ENCODE measurements around the gene SF3A2. TPM values are rescaled to one million over a fixed set of nuclear protein-coding genes. Genes with fewer than 3 reads are reported as not detected.
A peak's percentile ranks its signal among the peaks of the same experiment; 100 is the strongest.

SF3A2 gene
- total and polyA plus RNA-seq, 2 experiments from 2014 or later = 67.7 to 128 TPM

DNA sequence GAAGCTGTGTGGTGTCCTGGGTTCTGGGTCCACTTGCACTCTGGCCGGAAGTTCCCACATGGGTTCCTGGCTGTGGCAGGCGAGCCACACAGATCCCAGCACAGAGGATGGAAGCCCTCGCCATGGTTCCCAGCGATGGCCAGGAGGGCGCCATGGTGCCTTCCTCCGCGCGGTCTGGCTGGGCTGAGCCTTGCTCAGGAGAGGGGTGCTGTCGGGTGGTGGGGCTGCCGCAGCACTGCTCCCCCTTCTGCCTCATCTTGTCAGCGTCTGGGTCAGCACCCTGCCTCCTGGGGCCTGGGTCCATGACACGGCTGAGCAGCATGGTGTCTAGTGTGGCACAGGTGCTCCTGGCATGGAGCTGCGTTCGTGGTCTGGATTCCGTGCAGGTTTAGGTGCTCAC, 39.4 kb upstream of the SF3A2 start (continued):
- TF ChIP-seq, protein P1, sequence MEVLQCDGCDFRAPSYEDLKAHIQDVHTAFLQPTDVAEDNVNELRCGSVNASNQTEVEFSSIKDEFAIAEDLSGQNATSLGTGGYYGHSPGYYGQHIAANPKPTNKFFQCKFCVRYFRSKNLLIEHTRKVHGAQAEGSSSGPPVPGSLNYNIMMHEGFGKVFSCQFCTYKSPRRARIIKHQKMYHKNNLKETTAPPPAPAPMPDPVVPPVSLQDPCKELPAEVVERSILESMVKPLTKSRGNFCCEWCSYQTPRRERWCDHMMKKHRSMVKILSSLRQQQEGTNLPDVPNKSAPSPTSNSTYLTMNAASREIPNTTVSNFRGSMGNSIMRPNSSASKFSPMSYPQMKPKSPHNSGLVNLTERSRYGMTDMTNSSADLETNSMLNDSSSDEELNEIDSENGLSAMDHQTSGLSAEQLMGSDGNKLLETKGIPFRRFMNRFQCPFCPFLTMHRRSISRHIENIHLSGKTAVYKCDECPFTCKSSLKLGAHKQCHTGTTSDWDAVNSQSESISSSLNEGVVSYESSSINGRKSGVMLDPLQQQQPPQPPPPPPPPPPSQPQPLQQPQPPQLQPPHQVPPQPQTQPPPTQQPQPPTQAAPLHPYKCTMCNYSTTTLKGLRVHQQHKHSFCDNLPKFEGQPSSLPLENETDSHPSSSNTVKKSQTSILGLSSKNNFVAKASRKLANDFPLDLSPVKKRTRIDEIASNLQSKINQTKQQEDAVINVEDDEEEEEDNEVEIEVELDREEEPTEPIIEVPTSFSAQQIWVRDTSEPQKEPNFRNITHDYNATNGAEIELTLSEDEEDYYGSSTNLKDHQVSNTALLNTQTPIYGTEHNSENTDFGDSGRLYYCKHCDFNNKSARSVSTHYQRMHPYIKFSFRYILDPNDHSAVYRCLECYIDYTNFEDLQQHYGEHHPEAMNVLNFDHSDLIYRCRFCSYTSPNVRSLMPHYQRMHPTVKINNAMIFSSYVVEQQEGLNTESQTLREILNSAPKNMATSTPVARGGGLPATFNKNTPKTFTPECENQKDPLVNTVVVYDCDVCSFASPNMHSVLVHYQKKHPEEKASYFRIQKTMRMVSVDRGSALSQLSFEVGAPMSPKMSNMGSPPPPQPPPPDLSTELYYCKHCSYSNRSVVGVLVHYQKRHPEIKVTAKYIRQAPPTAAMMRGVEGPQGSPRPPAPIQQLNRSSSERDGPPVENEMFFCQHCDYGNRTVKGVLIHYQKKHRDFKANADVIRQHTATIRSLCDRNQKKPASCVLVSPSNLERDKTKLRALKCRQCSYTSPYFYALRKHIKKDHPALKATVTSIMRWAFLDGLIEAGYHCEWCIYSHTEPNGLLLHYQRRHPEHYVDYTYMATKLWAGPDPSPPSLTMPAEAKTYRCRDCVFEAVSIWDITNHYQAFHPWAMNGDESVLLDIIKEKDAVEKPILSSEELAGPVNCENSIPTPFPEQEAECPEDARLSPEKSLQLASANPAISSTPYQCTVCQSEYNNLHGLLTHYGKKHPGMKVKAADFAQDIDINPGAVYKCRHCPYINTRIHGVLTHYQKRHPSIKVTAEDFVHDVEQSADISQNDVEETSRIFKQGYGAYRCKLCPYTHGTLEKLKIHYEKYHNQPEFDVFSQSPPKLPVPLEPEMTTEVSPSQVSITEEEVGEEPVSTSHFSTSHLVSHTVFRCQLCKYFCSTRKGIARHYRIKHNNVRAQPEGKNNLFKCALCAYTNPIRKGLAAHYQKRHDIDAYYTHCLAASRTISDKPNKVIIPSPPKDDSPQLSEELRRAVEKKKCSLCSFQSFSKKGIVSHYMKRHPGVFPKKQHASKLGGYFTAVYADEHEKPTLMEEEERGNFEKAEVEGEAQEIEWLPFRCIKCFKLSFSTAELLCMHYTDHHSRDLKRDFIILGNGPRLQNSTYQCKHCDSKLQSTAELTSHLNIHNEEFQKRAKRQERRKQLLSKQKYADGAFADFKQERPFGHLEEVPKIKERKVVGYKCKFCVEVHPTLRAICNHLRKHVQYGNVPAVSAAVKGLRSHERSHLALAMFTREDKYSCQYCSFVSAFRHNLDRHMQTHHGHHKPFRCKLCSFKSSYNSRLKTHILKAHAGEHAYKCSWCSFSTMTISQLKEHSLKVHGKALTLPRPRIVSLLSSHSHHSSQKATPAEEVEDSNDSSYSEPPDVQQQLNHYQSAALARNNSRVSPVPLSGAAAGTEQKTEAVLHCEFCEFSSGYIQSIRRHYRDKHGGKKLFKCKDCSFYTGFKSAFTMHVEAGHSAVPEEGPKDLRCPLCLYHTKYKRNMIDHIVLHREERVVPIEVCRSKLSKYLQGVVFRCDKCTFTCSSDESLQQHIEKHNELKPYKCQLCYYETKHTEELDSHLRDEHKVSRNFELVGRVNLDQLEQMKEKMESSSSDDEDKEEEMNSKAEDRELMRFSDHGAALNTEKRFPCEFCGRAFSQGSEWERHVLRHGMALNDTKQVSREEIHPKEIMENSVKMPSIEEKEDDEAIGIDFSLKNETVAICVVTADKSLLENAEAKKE (CRISPR knock-in tag; IDR thresholded peaks at IDR 0.05) = no peak
- TF ChIP-seq STAT1 (IDR thresholded peaks at IDR 0.05; ENCODE audit: unreplicated experiment) = no peak

DNA sequence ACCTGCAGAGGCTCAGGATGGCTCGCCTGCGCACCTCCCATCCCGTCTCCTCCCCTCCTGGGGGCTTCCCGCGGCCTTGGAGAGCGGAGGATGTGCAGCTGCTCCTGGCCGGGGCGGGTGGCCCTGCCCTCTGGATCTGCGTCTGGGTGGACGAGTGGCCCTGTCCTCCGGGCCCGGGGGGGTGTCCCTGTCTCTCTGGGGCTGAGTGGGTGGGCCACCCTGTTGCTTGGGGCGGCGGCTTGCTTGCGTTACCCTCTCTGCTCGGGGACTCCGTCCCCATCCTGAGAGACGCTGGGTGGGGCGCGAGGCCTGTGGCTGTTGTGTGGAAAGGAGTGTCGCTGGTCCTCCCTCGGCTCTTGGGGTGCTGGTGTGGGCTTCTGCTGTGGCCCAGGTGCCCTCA, 38.3 kb upstream of the SF3A2 start:
- peaks cover 28% of the 10 kb centered on the region for H3K36me3 Mint-ChIP-seq (ENCODE audit: low read depth)
- H3K9me3 Mint-ChIP-seq = no peaks in the 10 kb centered on the region; the same call in 2 of the 3 replicates
- Histone ChIP-seq H3K4me2 (no peak overlapping the region), H3K36me3 (ENCODE audit: insufficient read depth) (no peaks in the 10 kb centered on the region; the same call in 1 of the 2 replicates), H3K4me1 (ENCODE audit: insufficient read depth) (no peaks in the 10 kb centered on the region), H3K4me3 (no peak overlapping the region), H3K79me2 (replicated peaks; ENCODE audit: insufficient read depth) (peaks cover 30% of the 10 kb centered on the region), H3F3A (replicated peaks; ENCODE audit: low read depth) (0 out of 2 replicates have a peak, but pooled peaks cover 6% of the 10 kb centered on the region), H3K27me3 (ENCODE audit: insufficient read depth) (no peaks in the 10 kb centered on the region), H3K27ac (ENCODE audit: low read depth) (peak overlapping the region; percentile 74), H4K20me1 (replicated peaks; ENCODE audit: insufficient read depth) (no peaks in the 10 kb centered on the region; the same call in none of the 2 replicates), H3K9me2 (ENCODE audit: insufficient read depth) (no peaks in the 10 kb centered on the region), H2AFZ (no peak overlapping the region)
- DNase-seq (ENCODE audit: low spot score) = no peak
- H3K27ac Mint-ChIP-seq = peak overlapping the region; percentile 73
- H3K27me3 Mint-ChIP-seq (ENCODE audit: insufficient read depth, low read depth, poor library complexity) = peaks cover 5% of the 10 kb centered on the region
- no peak overlapping the region for H3K4me3 Mint-ChIP-seq
- peaks cover 6% of the 10 kb centered on the region; the same call in 1 of the 3 replicates for H3K4me1 Mint-ChIP-seq
- ATAC-seq = no peak
- TF ChIP-seq ZNF331 (CRISPR knock-in tag; IDR thresholded peaks at IDR 0.05; ENCODE audit: low read depth) (no peak), STAT1 (IDR thresholded peaks at IDR 0.05; ENCODE audit: unreplicated experiment) (no peak), ZNF114 (CRISPR knock-in tag; IDR thresholded peaks at IDR 0.05) (no peak)
- TF ChIP-seq, protein P2, sequence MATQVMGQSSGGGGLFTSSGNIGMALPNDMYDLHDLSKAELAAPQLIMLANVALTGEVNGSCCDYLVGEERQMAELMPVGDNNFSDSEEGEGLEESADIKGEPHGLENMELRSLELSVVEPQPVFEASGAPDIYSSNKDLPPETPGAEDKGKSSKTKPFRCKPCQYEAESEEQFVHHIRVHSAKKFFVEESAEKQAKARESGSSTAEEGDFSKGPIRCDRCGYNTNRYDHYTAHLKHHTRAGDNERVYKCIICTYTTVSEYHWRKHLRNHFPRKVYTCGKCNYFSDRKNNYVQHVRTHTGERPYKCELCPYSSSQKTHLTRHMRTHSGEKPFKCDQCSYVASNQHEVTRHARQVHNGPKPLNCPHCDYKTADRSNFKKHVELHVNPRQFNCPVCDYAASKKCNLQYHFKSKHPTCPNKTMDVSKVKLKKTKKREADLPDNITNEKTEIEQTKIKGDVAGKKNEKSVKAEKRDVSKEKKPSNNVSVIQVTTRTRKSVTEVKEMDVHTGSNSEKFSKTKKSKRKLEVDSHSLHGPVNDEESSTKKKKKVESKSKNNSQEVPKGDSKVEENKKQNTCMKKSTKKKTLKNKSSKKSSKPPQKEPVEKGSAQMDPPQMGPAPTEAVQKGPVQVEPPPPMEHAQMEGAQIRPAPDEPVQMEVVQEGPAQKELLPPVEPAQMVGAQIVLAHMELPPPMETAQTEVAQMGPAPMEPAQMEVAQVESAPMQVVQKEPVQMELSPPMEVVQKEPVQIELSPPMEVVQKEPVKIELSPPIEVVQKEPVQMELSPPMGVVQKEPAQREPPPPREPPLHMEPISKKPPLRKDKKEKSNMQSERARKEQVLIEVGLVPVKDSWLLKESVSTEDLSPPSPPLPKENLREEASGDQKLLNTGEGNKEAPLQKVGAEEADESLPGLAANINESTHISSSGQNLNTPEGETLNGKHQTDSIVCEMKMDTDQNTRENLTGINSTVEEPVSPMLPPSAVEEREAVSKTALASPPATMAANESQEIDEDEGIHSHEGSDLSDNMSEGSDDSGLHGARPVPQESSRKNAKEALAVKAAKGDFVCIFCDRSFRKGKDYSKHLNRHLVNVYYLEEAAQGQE (IDR thresholded peaks at IDR 0.05; ENCODE audit: unreplicated experiment) = no peak
- TF ChIP-seq, protein P3, sequence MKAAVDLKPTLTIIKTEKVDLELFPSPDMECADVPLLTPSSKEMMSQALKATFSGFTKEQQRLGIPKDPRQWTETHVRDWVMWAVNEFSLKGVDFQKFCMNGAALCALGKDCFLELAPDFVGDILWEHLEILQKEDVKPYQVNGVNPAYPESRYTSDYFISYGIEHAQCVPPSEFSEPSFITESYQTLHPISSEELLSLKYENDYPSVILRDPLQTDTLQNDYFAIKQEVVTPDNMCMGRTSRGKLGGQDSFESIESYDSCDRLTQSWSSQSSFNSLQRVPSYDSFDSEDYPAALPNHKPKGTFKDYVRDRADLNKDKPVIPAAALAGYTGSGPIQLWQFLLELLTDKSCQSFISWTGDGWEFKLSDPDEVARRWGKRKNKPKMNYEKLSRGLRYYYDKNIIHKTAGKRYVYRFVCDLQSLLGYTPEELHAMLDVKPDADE (IDR thresholded peaks at IDR 0.05) = no peak

Measured in GM23338 (cell line).